SK-N-MC (cell line): ENCODE measurements around the gene CRK.
"Not testable (repeated sequence)": the region's sequence is repeated elsewhere in the genome, so short reads cannot be mapped to it uniquely, and the experiment has no call there.

Experiments
- DNase-seq: peaks from one replicate; pipeline ENCODE4 v3.0.0-alpha.2; 2011; ENCODE audit warnings: low read depth, low spot score
- H3K27ac ChIP-seq: fragments of 200-600 bp; sonication (generic); 2 replicates; pipeline ENCODE4 v1.5.1; 2016; ENCODE audit warnings: mixed run types
- H3K36me3 ChIP-seq: fragments of 200-600 bp; sonication (generic); 2 replicates; pipeline ENCODE4 v1.6.1; 2017; ENCODE audit warnings: antibody characterized with exemption, low read length, mixed read lengths; ENCODE audit not compliant: insufficient read depth
- H3K4me3 ChIP-seq: fragments of 200-600 bp; sonication (generic); 2 replicates; pipeline ENCODE4 v1.5.1; 2016
- H3K9ac ChIP-seq: fragments of 200-600 bp; sonication (generic); 2 replicates; pipeline ENCODE4 v1.8.0; 2017; ENCODE audit warnings: mixed run types, mixed read lengths; ENCODE audit not compliant: insufficient read length
- H3K9me3 ChIP-seq: fragments of 200-600 bp; sonication (generic); 2 replicates; pipeline ENCODE4 v1.6.1; 2017; ENCODE audit warnings: low read depth, mild to moderate bottlenecking, antibody characterized with exemption, low read length, moderate library complexity, mixed read lengths
- EZH2 ChIP-seq: fragments of 200-600 bp; sonication (generic); IDR thresholded peaks from one replicate; pipeline ENCODE4 v1.6.1; 2017; ENCODE audit warnings: antibody characterized with exemption
- FOXP2 ChIP-seq: optimal IDR thresholded peaks from 2 replicates; pipeline ENCODE3; 2011; ENCODE audit warnings: mild to moderate bottlenecking, moderate library complexity; ENCODE audit not compliant: insufficient read depth; ENCODE audit errors: extremely low read length, control extremely low read depth
- POLR2AphosphoS5 ChIP-seq: IDR thresholded peaks from 2 replicates; pipeline ENCODE4 v1.6.1; 2012; ENCODE audit warnings: mild to moderate bottlenecking, low read depth, low read length, borderline replicate concordance

The CRK gene

GRCh38 chr17:1391577-1391976, 64.5 kb downstream of the CRK start:
- no peak overlapping the region for H3K9ac ChIP-seq
- H3K27ac ChIP-seq, result no peak overlapping the region
- TF ChIP-seq POLR2AphosphoS5, result no peak
- TF ChIP-seq FOXP2, result no peak
- TF ChIP-seq EZH2, result no peak
- no peak overlapping the region for H3K4me3 ChIP-seq
- DNase-seq, result no peak
- H3K36me3 ChIP-seq, result peaks cover 36% of the 10 kb centered on the region
- H3K9me3 ChIP-seq, result no peaks in the 10 kb centered on the region

GRCh38 chr17:1390432-1391367, 65.3 kb downstream of the CRK start:
- Histone ChIP-seq H3K9ac (no peak overlapping the region), H3K36me3 (peaks cover 33% of the 10 kb centered on the region), H3K9me3 (no peaks in the 10 kb centered on the region), H3K27ac (peak overlapping the region; percentile 2; the same call in 1 of the 2 replicates), H3K4me3 (no peak overlapping the region; the same call in 1 of the 2 replicates)
- no peak for DNase-seq
- no peak for TF ChIP-seq POLR2AphosphoS5
- TF ChIP-seq FOXP2, result no peak
- no peak for TF ChIP-seq EZH2

- not testable (repeated sequence) for H3K9ac ChIP-seq, H3K4me3 ChIP-seq, H3K9me3 ChIP-seq, DNase-seq
- H3K36me3 ChIP-seq, result peaks cover 34% of the 10 kb centered on the region; the same call in 1 of the 2 replicates
- H3K27ac ChIP-seq, result 0 out of 2 replicates have a peak overlapping the region, but pooled peaks have one; percentile 0
These were observed 68.4 kb downstream of the CRK start for GRCh38 chr17:1387490-1388227.

- DNase-seq, H3K9me3 ChIP-seq, H3K4me3 ChIP-seq, H3K9ac ChIP-seq: not testable (repeated sequence)
- Histone ChIP-seq H3K36me3 (peaks cover 34% of the 10 kb centered on the region; the same call in 1 of the 2 replicates), H3K27ac (0 out of 2 replicates have a peak overlapping the region, but pooled peaks have one; percentile 0)
These were observed 69.3 kb downstream of the CRK start for GRCh38 chr17:1386675-1387190.

GRCh38 chr17:1386265-1386664, 69.8 kb downstream of the CRK start:
- TF ChIP-seq FOXP2, result no peak
- TF ChIP-seq POLR2AphosphoS5, result no peak
- no peak for TF ChIP-seq EZH2
- Histone ChIP-seq H3K36me3 (peaks cover 34% of the 10 kb centered on the region; the same call in 1 of the 2 replicates), H3K9me3 (no peaks in the 10 kb centered on the region), H3K4me3 (no peak overlapping the region), H3K9ac (no peak overlapping the region), H3K27ac (peak overlapping the region; percentile 42; the same call in 1 of the 2 replicates)
- no peak for DNase-seq

- TF ChIP-seq FOXP2 (no peak), POLR2AphosphoS5 (no peak)
- peak overlapping the region; percentile 42; the same call in 1 of the 2 replicates for H3K27ac ChIP-seq
- peaks cover 34% of the 10 kb centered on the region; the same call in 1 of the 2 replicates for H3K36me3 ChIP-seq
These were observed 70.2 kb downstream of the CRK start for GRCh38 chr17:1385861-1386260.

GRCh38 chr17:1384905-1385435, 71.1 kb downstream of the CRK start:
- Histone ChIP-seq H3K36me3 (peaks cover 27% of the 10 kb centered on the region; the same call in 1 of the 2 replicates), H3K9me3 (no peaks in the 10 kb centered on the region), H3K27ac (0 out of 2 replicates have a peak overlapping the region, but pooled peaks have one; percentile 54), H3K9ac (no peak overlapping the region), H3K4me3 (no peak overlapping the region)
- no peak for DNase-seq
- TF ChIP-seq FOXP2 (no peak), EZH2 (no peak), POLR2AphosphoS5 (no peak)

More at GRCh38 chr17:1385861-1386260, 70.2 kb downstream of the CRK start:
- DNase-seq, result no peak
- no peak overlapping the region for H3K9ac ChIP-seq
- H3K4me3 ChIP-seq, result no peak overlapping the region
- H3K9me3 ChIP-seq, result no peaks in the 10 kb centered on the region

GRCh38 chr17:1379930-1380313, 76.1 kb downstream of the CRK start:
- DNase-seq, result no peak
- no peaks in the 10 kb centered on the region for H3K9me3 ChIP-seq
- no peak overlapping the region for H3K9ac ChIP-seq
- H3K27ac ChIP-seq, result no peak overlapping the region
- peaks cover 46% of the 10 kb centered on the region for H3K36me3 ChIP-seq
- TF ChIP-seq EZH2, result no peak
- TF ChIP-seq FOXP2, result no peak
- TF ChIP-seq POLR2AphosphoS5, result no peak
- H3K4me3 ChIP-seq, result no peak overlapping the region
